ENCODE data around the gene CYTH3. TPM values are rescaled to one million over a fixed set of nuclear protein-coding genes. Genes with fewer than 3 reads are reported as not detected.

The CYTH3 gene
- total RNA-seq, 1 experiment from 2014 or later, result 16.7 TPM

GRCh38 chr7:6159524-6160031 lies 112.8 kb downstream of the CYTH3 start:
- Histone ChIP-seq H3K4me2 (ENCODE audit: low read length) (no peak overlapping the region), H3K9ac (ENCODE audit: low read length) (no peak overlapping the region), H3K4me3 (replicated peaks in 1 of 2; ENCODE audit: low read depth in 1 of 2, low read length in 2 of 2) (no peak overlapping the region), H2AFZ (ENCODE audit: low read depth, low read length, poor library complexity, severe bottlenecking) (no peak overlapping the region), H3K27ac (ENCODE audit: low read depth, low read length) (no peak overlapping the region), H3K27me3 (ENCODE audit: insufficient read depth, low read length) (no peaks in the 10 kb centered on the region), H3K4me1 (ENCODE audit: control insufficient read depth in 1 of 2, insufficient read depth in 2 of 2, low read length in 2 of 2) (no peaks in the 10 kb centered on the region), H3K79me2 (ENCODE audit: insufficient read depth, low read length) (no peaks in the 10 kb centered on the region), H3K36me3 (ENCODE audit: control insufficient read depth in 1 of 2, insufficient read depth in 2 of 2, low read length in 2 of 2) (peaks cover 19 to 23% of the 10 kb centered on the region in 2 experiments; a peak in 3 of 4 replicates), H3K9me3 (ENCODE audit: control insufficient read depth in 1 of 2, insufficient read depth in 1 of 2, low read depth in 1 of 2, low read length in 2 of 2) (no peaks in the 10 kb centered on the region), H3K9me2 (ENCODE audit: insufficient read depth) (no peaks in the 10 kb centered on the region), H4K20me1 (ENCODE audit: insufficient read depth) (no peaks in the 10 kb centered on the region)
- ChIA-PET CTCF (interaction anchor here (1.0 to 1.7 kb wide), 5 partner anchors 110 to 277 kb away, joined by 3 to 16 read pairs (median 6); no protein-coding TSS in a partner anchor), RAD21 (ENCODE audit: low non-redundant PET in 1 of 2, low total read pairs in 2 of 2, uncharacterized antibody in 2 of 2, unreplicated experiment in 2 of 2) (no interaction called here), POLR2A (interaction anchor here (1.0 kb wide), 1 partner anchor 164 kb away, joined by 4 read pairs; no protein-coding TSS in a partner anchor)
- ATAC-seq (no peak; the same call in 1 of the 2 replicates), DNase-seq (ENCODE audit: low read depth, low spot score) (no peak)
- BruUV-seq (replicated peaks), result no TSS peak
- intact Hi-C loops (cut with micrococcal nuclease), result loop anchor here (1.0 to 2.0 kb wide), 2 partner anchors 164 to 275 kb away; no protein-coding TSS in a partner anchor
- TF ChIP-seq TCF7L2 (IDR thresholded peaks at IDR 0.05; ENCODE audit: borderline replicate concordance, extremely low read depth, insufficient read depth, insufficient read length), result no peak
- TF ChIP-seq ZBTB33 (IDR thresholded peaks at IDR 0.05; ENCODE audit: extremely low read depth, insufficient replicate concordance, low read length), result no peak
- no peak for TF ChIP-seq CEBPB (IDR thresholded peaks at IDR 0.05; ENCODE audit: low read depth)
- no peak for TF ChIP-seq SIN3A (IDR thresholded peaks at IDR 0.05; ENCODE audit: low read depth)
- TF ChIP-seq POLR2A (IDR thresholded peaks at IDR 0.05; ENCODE audit: borderline replicate concordance, extremely low read depth, insufficient read depth, insufficient read length), result no peak
- TF ChIP-seq REST (IDR thresholded peaks at IDR 0.05; ENCODE audit: low read depth), result no peak
- no peak for TF ChIP-seq FOSL1 (IDR thresholded peaks at IDR 0.05; ENCODE audit: low read depth)
- no peak for TF ChIP-seq POLR2AphosphoS5 (IDR thresholded peaks at IDR 0.05; ENCODE audit: low read depth, low read length)
- no peak for TF ChIP-seq MAX (IDR thresholded peaks at IDR 0.05)
- no peak for TF ChIP-seq ZNF274 (IDR thresholded peaks at IDR 0.05; ENCODE audit: low read depth, low read length)
